Fibroblast of the aortic adventitia (primary cell): Measurements from ENCODE around the gene RALGAPB. TPM values are rescaled to one million over a fixed set of nuclear protein-coding genes. Genes with fewer than 3 reads are reported as not detected.

Experiments used
- DNase-seq: peaks from one replicate; pipeline ENCODE4 v3.0.0-alpha.2; 2010; ENCODE audit warnings: low read depth
- H3K4me3 ChIP-seq: 2 replicates; pipeline ENCODE4 v1.5.1; 2011; ENCODE audit warnings: low read depth, mild to moderate bottlenecking, control low read depth, low read length, moderate library complexity
- CTCF ChIP-seq: IDR thresholded peaks from 2 replicates; pipeline ENCODE4 v1.5.1; 2011; ENCODE audit warnings: mild to moderate bottlenecking, low read length, control low read depth, inconsistent platforms; ENCODE audit not compliant: insufficient read depth
- total RNA-seq: library from RNA; depleted of rRNA; stranded (reverse); fragments of >200 nt; gene quantifications from 2 replicates; pipeline ENCODE4 v1.2.3, GENCODE V29; 2012; ENCODE audit warnings: low replicate concordance

RALGAPB gene
- total RNA-seq, 1 donor = 49.0 TPM

GRCh38 chr20:38617011-38617829 is 144.6 kb downstream of the RALGAPB start:
- no peak overlapping the region for H3K4me3 ChIP-seq
- no peak for DNase-seq
- TF ChIP-seq CTCF = no peak

GRCh38 chr20:38617830-38618196 is 145.2 kb downstream of the RALGAPB start:
- TF ChIP-seq CTCF = no peak
- no peak overlapping the region for H3K4me3 ChIP-seq
- DNase-seq = no peak

- H3K4me3 ChIP-seq = no peak overlapping the region
- DNase-seq = no peak
- no peak for TF ChIP-seq CTCF
Measured at GRCh38 chr20:38620441-38620840, 147.8 kb downstream of the RALGAPB start.

GRCh38 chr20:38623061-38623460 is 150.4 kb downstream of the RALGAPB start:
- TF ChIP-seq CTCF = no peak
- H3K4me3 ChIP-seq = no peak overlapping the region
- DNase-seq = no peak

GRCh38 chr20:38624084-38624483 is 151.4 kb downstream of the RALGAPB start:
- no peak for TF ChIP-seq CTCF
- H3K4me3 ChIP-seq = no peak overlapping the region

GRCh38 chr20:38625896-38626295 is 153.3 kb downstream of the RALGAPB start:
- H3K4me3 ChIP-seq = no peak overlapping the region
- no peak for DNase-seq
- TF ChIP-seq CTCF = no peak

More at GRCh38 chr20:38624084-38624483, 151.4 kb downstream of the RALGAPB start:
- no peak for DNase-seq
